ENCODE measurements around the gene NHLRC3. TPM values are rescaled to one million over a fixed set of nuclear protein-coding genes. Genes with fewer than 3 reads are reported as not detected.

The NHLRC3 gene
- total and polyA plus RNA-seq, 2 of the 8 experiments (the other 6 are each of a cell fraction or from before 2014, with no cell fraction given) = 13.1 to 16.9 TPM

- TF ChIP-seq RBBP5 (IDR thresholded peaks at IDR 0.05; ENCODE audit: borderline replicate concordance, low read depth, low read length) = no peak
- TF ChIP-seq GABPA (IDR thresholded peaks at IDR 0.05; ENCODE audit: borderline replicate concordance, insufficient read depth, low read length) = no peak
- TF ChIP-seq SAP30 (IDR thresholded peaks at IDR 0.05; ENCODE audit: insufficient read depth, insufficient replicate concordance, low read length) = no peak
- no peak for TF ChIP-seq TCF12 (IDR thresholded peaks at IDR 0.05; ENCODE audit: low read depth, low read length)
- no peak for TF ChIP-seq TAF7 (optimal IDR thresholded peaks at IDR 0.05; ENCODE audit: borderline replicate concordance, low read depth, low read length)
Observed at GRCh38 chr13:39091586-39091985, 53.3 kb downstream of the NHLRC3 start (continued).
